RWPE2 (cell line): ENCODE measurements around the gene KMT5B.

Experiments
- ATAC-seq: fragments of 200-7000 bp; cut with Tn5 transposase; 3 replicates; pipeline ENCODE4 v1.9.1; 2021; ENCODE audit warnings: low read depth
- DNase-seq: peaks from one replicate; pipeline ENCODE4 v3.0.0-alpha.2; 2020; ENCODE audit warnings: low spot score
- H3K27ac ChIP-seq: fragments of 450-650 bp; 2 replicates; pipeline ENCODE4 v1.5.1; 2017; ENCODE audit warnings: mild to moderate bottlenecking; ENCODE audit not compliant: poor library complexity, severe bottlenecking
- H3K27me3 ChIP-seq: fragments of 250-450 bp; sonication (Bioruptor Pico); 2 replicates; pipeline ENCODE4 v1.5.1; 2021; ENCODE audit warnings: mild to moderate bottlenecking, moderate library complexity; ENCODE audit not compliant: insufficient read depth, poor library complexity, severe bottlenecking
- H3K36me3 ChIP-seq: fragments of 250-450 bp; sonication (Bioruptor Pico); 2 replicates; pipeline ENCODE4 v1.5.1; 2020; ENCODE audit warnings: low read depth, mild to moderate bottlenecking, moderate library complexity
- H3K4me1 ChIP-seq: fragments of 250-450 bp; sonication (Bioruptor Pico); 2 replicates; pipeline ENCODE4 v1.5.1; 2021; ENCODE audit warnings: mild to moderate bottlenecking, moderate library complexity; ENCODE audit not compliant: insufficient read depth, poor library complexity, severe bottlenecking
- H3K4me3 ChIP-seq: fragments of 250-450 bp; sonication (Bioruptor Pico); 2 replicates; pipeline ENCODE4 v1.5.1; 2021; ENCODE audit warnings: mild to moderate bottlenecking, moderate library complexity; ENCODE audit not compliant: severe bottlenecking
- H3K9me3 ChIP-seq: fragments of 250-450 bp; sonication (Bioruptor Pico); 2 replicates; pipeline ENCODE4 v1.5.1; 2021; ENCODE audit warnings: mild to moderate bottlenecking, moderate library complexity; ENCODE audit not compliant: severe bottlenecking
- TF ChIP-seq, protein P1 (sequence below): fragments of 450-650 bp; IDR thresholded peaks from one replicate; pipeline ENCODE4 v1.5.1; 2017; ENCODE audit warnings: mild to moderate bottlenecking, moderate library complexity; ENCODE audit not compliant: poor library complexity, severe bottlenecking

KMT5B gene

DNA sequence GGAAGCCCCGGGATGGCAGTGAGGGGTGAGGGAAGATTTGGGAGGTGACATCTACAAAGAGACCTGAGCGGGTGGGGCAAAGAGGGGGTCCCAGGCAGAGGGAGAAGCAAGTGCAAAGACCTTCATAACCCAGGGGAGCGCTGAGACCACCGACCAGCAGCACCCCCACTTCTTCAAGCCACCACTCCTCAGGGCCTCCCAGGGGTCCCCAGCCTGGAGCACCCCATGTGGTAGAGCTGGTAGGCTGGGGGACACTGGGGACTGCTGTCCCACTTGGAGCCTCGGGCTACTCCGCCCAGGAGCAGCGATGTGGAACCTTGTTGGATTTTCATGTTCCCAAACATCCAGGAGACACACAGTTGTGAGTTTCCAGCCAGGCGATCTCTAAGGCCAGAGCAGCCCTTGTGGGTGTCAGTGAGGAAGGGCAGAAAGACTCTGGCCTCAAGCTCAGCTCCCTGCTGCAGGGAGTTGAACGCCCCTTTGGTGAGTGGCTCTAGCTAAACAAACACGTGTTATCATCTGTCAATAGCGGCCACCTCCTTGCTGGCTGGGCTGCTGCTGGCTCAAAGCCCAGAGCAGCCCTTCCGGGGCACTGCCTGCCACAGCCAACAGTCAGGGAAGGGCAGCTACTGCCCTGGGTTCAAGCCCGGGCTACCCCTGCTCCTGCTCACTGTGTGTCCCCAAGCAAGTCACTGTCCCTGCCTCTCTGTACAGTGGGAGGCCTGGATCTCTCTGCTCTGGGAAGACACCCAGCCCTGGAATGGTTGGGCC is 66.2 kb downstream of the KMT5B start:
- ATAC-seq = peak; percentile 48; the same call in 2 of the 3 replicates
- H3K4me3 ChIP-seq = no peak overlapping the region
- H3K27me3 ChIP-seq = no peaks in the 10 kb centered on the region
- H3K36me3 ChIP-seq = no peaks in the 10 kb centered on the region
- no peaks in the 10 kb centered on the region for H3K4me1 ChIP-seq
- H3K9me3 ChIP-seq = no peaks in the 10 kb centered on the region
- H3K27ac ChIP-seq = no peak overlapping the region
- DNase-seq = peak; percentile 53
- TF ChIP-seq, protein P1, sequence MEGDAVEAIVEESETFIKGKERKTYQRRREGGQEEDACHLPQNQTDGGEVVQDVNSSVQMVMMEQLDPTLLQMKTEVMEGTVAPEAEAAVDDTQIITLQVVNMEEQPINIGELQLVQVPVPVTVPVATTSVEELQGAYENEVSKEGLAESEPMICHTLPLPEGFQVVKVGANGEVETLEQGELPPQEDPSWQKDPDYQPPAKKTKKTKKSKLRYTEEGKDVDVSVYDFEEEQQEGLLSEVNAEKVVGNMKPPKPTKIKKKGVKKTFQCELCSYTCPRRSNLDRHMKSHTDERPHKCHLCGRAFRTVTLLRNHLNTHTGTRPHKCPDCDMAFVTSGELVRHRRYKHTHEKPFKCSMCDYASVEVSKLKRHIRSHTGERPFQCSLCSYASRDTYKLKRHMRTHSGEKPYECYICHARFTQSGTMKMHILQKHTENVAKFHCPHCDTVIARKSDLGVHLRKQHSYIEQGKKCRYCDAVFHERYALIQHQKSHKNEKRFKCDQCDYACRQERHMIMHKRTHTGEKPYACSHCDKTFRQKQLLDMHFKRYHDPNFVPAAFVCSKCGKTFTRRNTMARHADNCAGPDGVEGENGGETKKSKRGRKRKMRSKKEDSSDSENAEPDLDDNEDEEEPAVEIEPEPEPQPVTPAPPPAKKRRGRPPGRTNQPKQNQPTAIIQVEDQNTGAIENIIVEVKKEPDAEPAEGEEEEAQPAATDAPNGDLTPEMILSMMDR = no peak

GRCh38 chr11:68146010-68146540 is 67.0 kb downstream of the KMT5B start:
- Histone ChIP-seq H3K27ac (no peak overlapping the region), H3K36me3 (no peaks in the 10 kb centered on the region), H3K4me3 (no peak overlapping the region), H3K9me3 (no peaks in the 10 kb centered on the region), H3K4me1 (no peaks in the 10 kb centered on the region), H3K27me3 (no peaks in the 10 kb centered on the region)
- peak; percentile 54 for DNase-seq
- TF ChIP-seq, protein P1 = no peak
- 0 out of 3 replicates have a peak, but pooled peaks have one; percentile 8 for ATAC-seq

DNA sequence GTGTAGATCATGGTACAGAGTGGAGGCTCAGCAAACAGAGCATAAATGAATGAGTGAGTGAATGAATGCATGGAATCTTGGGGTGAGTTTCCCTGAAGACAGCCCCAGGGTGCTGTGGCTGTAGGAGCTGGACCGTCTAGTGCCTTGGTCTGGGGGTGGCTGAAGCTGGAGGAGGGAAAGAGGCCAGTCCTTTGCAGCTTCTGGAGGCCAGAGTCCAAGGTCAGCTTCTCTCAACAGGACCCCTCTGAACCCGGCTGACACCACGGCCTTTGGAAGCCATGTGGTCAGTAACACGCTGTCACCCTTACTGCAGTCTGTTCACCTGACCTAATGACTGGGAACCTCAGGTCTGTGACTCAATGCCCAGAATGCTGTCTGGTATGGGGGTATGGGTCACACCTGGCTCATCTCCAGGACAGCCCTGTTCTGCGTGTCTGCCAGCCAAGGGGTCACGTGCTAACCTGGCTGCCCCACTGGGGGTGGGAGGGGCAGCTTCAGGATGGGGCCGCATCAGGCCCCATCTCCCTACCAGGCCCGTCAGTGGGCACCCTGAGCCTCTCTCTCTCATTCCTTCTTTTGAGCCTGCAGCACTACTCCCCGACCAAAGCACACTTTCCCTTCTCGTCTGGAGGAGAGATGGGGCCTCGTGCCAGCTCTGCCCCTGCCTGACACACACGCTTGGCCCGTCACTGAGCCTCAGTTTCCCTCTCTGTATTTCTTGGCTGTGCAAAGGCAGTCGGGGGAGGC is 67.8 kb downstream of the KMT5B start:
- H3K9me3 ChIP-seq = no peaks in the 10 kb centered on the region
- H3K36me3 ChIP-seq = no peaks in the 10 kb centered on the region
- DNase-seq (peak; percentile 41), ATAC-seq (peak; percentile 31; the same call in 1 of the 3 replicates)
- no peaks in the 10 kb centered on the region for H3K27me3 ChIP-seq
- H3K4me3 ChIP-seq = no peak overlapping the region
- H3K4me1 ChIP-seq = no peaks in the 10 kb centered on the region
- H3K27ac ChIP-seq = no peak overlapping the region
- TF ChIP-seq, protein P1 = no peak

- Histone ChIP-seq H3K27ac (no peak overlapping the region), H3K4me1 (no peaks in the 10 kb centered on the region), H3K36me3 (no peaks in the 10 kb centered on the region), H3K27me3 (no peaks in the 10 kb centered on the region), H3K4me3 (no peak overlapping the region), H3K9me3 (no peaks in the 10 kb centered on the region)
- DNase-seq (peak; percentile 20), ATAC-seq (no peak)
- TF ChIP-seq, protein P1 = no peak
Measured at GRCh38 chr11:68143310-68143689, 69.8 kb downstream of the KMT5B start.
